HG03457 (cell line): Measurements from ENCODE around the gene TEX29.

Experiments
- ATAC-seq: cut with Tn5 transposase; IDR thresholded peaks from one replicate; pipeline ENCODE4 v1.9.1; 2021; ENCODE audit warnings: moderate number of reproducible peaks; ENCODE audit not compliant: unreplicated experiment

Gene TEX29

GRCh38 chr13:111322001-111322915, 1.8 kb downstream of the TEX29 start:
- ATAC-seq: no peak

GRCh38 chr13:111322916-111323331, 2.5 kb downstream of the TEX29 start:
- ATAC-seq: no peak

GRCh38 chr13:111323549-111323948, 3.1 kb downstream of the TEX29 start:
- no peak for ATAC-seq

GRCh38 chr13:111323950-111324651, 3.7 kb downstream of the TEX29 start:
- no peak for ATAC-seq

- no peak for ATAC-seq
These were observed 4.3 kb downstream of the TEX29 start for GRCh38 chr13:111324736-111325135.

GRCh38 chr13:111325146-111325890, 4.9 kb downstream of the TEX29 start:
- ATAC-seq: no peak

- ATAC-seq: no peak
These were observed 5.6 kb downstream of the TEX29 start for GRCh38 chr13:111325941-111326620.

- no peak for ATAC-seq
These were observed 6.2 kb downstream of the TEX29 start for GRCh38 chr13:111326621-111326965.

- ATAC-seq: no peak
These were observed 6.7 kb downstream of the TEX29 start for GRCh38 chr13:111326981-111327642.

- no peak for ATAC-seq
These were observed 7.5 kb downstream of the TEX29 start for GRCh38 chr13:111327730-111328573.

- ATAC-seq: no peak
These were observed 8.3 kb downstream of the TEX29 start for GRCh38 chr13:111328574-111329410.

- ATAC-seq: no peak
These were observed 9.2 kb downstream of the TEX29 start for GRCh38 chr13:111329641-111330040.

GRCh38 chr13:111330066-111330610, 9.7 kb downstream of the TEX29 start:
- no peak for ATAC-seq

GRCh38 chr13:111335298-111335697, 14.9 kb downstream of the TEX29 start:
- no peak for ATAC-seq

- ATAC-seq: no peak
These were observed 16.2 kb downstream of the TEX29 start for GRCh38 chr13:111336666-111337065.

- no peak for ATAC-seq
These were observed 16.8 kb downstream of the TEX29 start for GRCh38 chr13:111337206-111337605.

- no peak for ATAC-seq
These were observed 17.3 kb downstream of the TEX29 start for GRCh38 chr13:111337741-111338140.

GRCh38 chr13:111338841-111339240, 18.4 kb downstream of the TEX29 start:
- ATAC-seq: no peak
